Dermis blood vessel endothelial cell (primary cell): Measurements from ENCODE around the gene AP5Z1. TPM values are rescaled to one million over a fixed set of nuclear protein-coding genes. Genes with fewer than 3 reads are reported as not detected.

Experiments used
- DNase-seq: peaks from one replicate; pipeline ENCODE4 v3.0.0; 2010
- total RNA-seq: library from RNA; depleted of rRNA; stranded (reverse); fragments of >200 nt; gene quantifications from 2 replicates; pipeline ENCODE4 v1.2.3, GENCODE V29; 2014

AP5Z1 gene
- total RNA-seq, 1 donor from 2014 or later, result 32.3 TPM

DNA sequence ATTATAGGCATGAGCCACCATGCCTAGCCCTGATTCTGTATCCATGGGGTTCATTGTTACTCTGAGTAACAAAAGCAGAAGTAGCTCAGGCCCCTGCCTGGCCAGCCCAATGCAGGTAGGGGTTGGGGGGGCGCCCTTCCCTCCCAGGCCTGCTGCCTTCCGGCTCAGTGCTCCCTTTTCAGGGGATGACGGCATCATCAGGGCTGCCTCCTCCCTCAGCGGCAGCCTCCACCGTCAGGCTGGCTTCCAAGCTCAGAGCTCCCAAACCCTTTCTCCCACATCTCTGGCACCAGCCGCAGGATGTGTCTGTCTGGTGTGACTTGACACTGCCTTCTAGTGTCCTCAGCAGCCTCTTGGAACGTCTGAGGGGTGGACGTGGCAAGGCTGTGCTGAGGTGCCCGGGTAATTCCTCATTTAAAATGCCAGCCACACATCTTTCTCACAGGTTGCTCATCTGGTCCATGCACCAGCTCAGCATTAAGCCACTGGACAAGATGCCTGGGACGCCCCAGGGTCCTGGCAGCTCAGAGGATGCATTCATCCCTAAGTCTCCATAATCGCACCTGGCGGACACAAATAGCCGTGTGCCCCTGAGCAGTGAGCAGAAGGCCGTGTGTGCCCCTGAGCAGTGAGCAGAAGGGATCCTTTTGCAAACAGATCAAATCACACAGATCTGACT, 48.2 kb downstream of the AP5Z1 start:
- no peak for DNase-seq

DNA sequence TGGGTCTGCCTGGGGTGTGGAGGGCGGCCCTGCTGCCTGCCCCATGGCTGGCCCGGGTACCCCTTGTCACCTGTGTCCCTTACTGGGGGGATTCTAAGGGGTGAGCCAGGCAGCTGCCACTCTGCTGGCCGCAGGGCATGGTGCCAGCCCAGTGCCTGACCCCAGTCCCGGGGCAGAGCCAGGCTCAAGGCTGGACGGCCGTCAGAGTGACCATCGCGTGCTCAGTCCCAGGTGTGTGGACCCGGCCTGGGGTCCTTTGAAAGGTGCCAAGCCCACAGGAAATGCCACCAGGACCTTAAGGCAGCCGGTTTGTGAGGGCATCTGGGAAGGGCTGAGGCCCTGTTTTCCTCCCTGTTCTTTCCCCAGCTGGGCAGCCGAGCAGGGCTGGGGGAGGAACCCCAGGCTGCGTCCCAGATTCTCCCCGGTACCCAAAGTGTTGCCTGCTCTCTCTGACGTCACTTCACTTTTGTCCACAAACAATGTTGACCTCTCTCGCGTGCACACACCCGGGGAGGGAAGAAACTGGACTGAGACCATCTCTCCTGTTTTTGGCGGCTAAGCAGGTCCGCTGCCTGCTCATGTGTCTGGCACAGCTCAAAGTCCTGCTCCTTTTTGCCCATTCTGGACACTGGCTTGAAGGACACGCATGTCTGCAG, 48.8 kb downstream of the AP5Z1 start:
- DNase-seq, result no peak

DNA sequence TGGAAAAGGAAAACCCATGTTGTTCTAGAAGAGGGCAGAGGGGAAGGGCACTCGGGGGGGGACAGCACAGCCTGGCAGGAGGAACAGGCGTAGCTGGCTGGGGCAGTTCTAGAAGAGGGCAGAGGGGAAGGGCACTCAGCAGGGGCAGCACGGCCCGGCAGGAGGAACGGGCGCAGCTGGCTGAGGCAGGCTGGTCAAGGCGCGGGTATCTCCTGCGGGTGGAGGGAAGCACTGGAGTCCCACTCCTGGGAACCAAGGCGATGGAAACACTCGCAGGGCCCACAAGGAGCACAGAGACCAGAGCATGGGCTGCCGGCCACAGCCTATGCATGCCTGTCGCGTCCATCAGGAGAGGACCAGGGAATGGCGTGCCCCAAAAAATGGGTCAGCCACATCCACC, 49.7 kb downstream of the AP5Z1 start:
- DNase-seq, result no peak

DNA sequence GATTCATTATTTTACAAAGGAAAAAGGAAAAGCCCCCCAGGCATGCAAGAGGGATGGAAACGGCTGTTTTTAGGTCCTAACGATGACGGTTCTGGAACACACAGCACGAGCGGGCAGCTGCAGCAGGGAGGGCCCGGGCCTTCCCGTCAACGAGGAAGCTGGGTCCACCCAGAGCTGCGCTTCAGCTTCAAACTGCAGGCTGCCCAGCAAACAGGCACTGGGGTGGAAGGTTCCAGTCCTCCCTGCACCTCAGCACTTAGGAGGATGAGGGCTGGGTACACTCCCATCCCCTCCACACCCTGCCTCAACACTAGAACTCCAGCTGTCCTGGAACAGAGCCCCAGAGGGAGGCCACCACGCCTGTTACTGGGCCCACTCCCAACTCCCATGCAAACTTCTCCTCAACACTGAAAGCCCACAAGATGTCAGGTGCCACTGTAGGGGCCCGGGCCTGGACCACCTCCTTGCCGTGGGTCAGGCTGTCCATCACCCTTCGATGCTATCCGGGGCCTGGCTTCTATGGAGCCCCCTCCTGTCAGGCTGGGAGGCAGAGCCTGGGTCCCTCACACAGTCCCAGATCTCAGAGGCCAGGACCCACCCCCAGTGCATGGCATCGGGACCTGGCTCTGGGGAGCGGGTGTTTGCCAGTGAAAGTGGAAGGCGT, 53.4 kb downstream of the AP5Z1 start:
- DNase-seq, result no peak

DNA sequence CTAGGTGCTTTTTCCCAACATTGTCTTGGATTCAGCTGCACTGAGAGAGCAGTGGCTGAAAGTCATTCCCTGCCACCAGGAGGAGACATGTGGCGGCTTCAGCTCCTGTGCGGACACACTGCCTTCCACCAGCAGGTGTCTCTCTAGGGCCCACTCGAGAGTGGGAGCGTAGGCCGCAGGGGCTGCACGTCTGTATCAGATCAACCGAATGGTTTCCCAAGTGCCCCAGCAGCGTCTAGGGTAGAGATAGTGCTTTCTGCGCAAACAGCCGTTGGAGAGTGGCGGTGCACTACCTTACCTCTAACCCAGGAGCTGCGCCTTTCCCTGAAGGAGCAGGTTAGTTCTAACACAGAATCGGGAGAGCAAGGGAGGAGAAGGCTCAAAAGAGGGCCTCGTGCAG, 54.8 kb downstream of the AP5Z1 start:
- DNase-seq, result peak; percentile 89

DNA sequence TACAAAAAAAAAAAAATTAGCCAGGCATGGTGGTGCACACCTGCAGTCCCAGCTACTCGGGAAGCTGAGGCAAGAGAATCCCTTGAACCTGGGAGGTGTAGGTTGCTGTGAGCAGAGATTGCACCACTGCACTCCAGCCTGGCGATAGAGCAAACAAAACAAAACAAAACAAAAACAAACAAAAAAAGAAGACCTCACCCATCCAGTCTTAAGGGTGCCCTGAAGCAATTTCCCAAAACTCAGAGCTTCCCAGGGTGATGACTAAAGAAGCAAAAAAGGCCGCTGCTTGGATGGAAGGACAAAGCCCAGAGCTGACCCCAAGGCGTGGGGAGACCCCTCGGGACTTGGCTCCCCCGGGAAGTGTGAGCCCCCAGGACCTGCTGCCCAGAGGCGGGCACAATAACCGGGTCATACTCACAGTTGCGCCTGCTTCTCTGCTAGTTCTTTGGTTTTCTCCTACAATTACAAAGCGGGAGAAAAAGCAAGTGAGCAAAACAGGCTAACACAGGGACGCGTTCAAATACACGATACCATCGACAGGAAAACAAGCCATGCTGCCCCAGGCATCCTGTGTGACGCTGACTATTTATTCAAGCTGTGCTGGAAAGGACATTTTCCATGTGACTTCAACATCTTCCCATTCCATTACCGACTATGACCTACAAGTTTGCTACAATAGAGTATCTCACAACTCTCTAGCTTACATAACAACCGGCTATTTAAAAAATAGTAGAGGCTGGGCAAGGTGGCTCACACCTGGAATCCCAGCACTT, 56.5 kb downstream of the AP5Z1 start:
- DNase-seq, result peak; percentile 47

DNA sequence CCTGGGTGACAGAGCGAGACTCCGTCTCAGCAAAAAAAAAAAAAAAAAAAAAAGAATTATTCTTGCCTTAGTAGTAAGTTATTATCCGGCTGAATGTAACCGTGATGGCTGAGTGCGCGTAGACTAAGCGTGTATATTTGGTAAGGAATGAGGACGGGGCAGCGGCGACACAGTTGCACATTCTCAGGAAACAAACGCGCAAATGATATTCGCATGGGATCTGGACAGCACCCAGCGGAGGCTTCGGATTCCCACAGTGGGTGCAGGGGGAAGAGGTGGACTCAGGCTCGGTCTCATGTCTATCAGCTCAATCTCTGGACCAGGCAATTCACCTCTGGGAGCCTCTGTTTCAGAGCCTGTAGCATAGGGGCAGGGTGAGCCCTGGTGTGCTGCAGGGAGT, 57.3 kb downstream of the AP5Z1 start:
- no peak for DNase-seq

DNA sequence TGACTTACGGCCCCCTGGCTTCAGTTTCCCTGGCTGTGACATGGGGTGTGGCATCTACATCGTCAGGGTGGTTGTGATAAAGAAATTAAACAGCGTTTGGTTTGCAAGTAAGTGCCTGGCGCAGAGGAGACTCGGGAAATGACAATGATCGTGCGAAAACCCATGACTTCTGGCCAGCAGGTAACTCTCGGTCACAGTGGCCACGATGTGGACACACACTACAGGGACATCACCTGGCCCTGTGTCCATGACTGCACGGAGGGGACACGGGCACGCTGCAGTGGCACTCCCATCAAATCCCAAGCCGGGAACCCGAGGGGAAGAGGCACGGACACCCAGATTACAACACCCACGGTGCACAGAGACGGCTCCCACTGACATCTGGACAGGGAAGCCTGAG, 57.8 kb downstream of the AP5Z1 start:
- no peak for DNase-seq

DNA sequence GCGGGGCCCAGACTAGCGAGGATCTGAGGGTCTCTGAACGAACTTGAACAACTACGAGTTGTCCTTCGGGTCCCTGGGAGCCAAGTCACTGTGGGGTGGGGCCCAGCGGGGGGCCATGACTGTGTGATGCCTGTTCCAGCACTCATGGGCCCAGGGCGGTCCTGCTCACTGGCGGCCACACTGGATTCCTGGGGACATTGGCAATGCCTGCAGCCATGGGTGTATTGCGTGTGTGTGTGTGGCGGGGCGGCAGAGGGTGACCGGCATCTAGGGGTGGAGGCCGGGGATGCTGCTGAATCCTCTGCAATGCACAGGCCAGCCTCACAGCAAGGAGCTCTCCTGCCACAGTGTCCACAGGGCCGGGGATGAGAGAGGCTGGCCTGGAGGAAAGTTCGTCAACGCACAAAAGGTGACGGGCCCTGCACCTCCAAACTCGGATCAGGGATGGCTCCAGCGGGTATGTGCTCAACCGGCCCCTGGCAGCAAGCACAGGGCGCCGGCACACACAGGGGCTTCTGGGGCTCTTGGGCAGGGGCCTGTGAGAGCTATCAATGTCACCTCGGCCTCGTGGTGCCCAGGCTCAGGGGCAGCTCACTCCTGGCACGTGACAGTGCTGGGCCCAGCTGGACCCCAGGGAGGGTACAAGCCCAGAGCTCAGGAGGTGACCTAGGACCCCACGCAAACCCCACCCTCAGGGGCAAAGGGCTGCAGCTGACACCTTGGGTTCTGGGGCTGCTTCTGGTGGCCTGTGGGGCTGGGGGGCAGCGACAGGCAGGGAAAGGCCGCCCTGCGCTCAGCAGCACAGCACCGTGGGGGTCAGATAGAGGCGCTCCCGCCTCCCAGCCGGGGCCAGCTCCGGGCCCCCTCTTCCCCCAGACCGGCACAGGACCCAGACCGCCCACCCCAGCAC, 58.5 kb downstream of the AP5Z1 start:
- DNase-seq, result no peak

DNA sequence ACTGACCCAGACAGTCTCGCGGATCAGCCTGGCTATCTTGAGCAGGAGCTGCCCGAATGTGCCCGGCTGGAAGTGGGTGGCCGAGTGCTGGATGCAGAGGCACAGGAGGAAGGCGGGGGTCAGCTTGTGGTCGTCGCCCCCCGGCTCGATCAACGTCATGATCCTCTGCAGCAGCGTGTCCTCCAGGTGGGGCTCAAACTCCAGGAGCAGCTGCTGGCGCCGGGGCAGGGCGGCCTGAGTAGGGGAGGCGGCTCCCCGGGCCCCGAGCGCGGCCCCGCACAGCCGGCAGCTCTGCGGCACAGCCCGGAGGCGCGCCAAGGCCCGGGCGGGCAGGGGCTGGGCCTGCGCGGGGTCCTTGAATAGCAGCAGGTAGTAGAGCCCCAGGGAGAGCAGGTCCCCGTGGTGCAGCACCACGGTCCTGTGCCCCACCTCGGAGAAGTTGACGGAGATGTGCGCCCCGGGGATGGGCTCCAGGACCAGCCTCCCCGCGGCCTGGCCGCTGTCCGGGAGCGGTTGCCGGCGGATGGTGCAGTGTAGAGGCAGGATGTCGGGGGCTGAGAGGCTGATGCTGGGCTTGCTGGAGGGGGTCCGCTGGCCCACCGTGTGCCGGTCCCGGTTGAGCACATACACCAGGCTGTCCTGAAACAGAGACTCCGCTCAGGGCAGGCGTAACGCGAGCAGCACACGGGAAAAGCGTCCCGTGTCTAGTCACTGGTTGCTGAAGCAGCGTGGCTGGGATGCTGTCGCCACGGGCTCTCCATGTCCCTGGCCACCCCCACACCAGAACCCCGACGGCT, 59.4 kb downstream of the AP5Z1 start:
- no peak for DNase-seq

DNA sequence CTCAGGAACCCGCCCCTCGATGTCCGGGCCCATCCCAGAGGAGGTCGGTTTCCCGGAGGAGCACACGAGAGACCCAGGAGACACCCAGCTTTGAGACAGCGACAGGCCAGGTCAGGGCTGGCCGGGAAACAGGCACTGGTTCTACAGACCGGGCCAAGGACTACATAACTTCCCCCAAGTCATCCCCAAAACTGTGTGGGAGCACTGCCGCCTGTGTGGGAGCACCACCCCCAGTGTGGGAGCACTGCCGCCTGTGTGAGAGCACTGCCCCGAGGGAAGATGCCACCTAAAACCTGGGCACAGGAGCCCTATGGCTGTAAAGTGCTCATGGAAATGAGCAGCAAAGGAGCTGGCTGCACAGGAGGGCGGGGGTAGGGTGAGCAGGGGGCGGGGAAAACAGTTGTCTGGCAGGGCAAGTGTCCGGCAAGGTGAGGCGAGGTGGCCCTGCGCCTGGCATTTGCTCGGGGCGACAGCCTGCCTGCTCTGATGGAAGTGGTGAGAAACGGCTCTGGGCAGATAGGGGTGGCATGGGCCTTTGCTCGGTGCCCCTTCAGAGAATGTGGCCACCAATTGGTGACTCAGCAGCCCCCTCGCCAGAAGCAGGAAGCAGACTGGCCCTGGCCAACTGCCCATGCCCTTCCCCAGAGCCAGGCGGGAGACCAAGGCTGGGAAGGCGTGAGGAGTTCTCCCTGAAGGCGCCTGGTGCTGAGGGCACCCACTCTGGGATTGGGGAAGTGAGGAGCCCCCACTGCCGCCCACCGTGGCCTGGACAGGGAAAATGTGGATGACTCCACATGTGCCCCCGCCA, 60.2 kb downstream of the AP5Z1 start:
- no peak for DNase-seq

DNA sequence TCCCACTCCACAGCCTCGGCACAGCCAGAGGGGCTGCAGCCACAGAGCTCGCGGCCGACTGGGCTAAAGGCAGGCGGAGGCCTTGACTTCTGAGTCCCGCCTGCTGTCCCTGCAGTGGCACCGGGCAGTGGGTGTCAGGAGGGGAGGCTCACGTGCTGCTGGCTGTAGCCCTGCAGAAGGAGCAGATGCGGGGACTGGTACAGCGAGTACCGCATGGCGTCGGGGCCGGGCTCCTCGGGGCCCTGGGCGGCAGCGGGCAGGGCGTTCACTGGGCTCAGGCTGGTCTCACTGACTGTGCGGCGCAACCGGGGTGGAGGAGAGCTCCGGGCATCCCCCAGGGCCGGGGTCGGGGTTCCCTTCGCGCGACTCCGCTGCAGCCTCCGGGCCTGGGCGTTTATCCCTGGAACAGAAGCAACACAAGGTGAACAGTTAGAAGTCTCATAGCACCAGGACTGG, 60.8 kb downstream of the AP5Z1 start:
- no peak for DNase-seq

DNA sequence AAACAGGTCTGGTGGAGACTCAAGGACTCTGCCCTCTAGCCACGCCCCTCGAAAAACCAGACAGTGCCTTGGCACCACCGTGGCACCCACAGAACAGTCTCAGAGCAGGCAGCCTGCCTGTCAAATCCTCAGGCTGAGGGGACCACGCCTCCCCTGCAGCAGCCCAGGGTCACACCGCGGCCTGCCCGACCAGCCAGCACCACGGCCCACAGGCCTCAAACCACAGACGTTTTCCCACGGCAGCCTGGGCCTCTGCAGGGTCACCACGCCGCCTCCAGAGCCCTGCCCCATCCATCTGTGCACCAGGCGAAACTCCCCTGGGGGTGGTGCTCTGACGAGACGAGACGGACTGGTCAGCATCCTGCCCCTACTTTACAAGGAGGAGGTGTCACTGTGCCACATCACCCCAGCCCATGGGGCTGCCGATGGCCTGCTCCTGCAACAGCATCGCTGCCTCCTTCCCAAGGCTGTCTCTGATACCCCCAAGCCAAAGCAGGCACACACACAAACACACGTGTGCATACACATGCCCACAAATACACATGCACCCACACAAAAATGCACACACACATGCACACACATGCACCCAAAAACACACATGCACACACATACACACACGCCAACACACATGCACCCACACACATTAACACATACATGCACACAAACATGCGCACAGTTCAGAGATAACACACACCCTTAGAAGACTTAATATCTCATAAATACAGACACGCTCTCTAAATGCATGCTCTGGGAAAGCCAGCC, 61.8 kb downstream of the AP5Z1 start:
- DNase-seq, result no peak

DNA sequence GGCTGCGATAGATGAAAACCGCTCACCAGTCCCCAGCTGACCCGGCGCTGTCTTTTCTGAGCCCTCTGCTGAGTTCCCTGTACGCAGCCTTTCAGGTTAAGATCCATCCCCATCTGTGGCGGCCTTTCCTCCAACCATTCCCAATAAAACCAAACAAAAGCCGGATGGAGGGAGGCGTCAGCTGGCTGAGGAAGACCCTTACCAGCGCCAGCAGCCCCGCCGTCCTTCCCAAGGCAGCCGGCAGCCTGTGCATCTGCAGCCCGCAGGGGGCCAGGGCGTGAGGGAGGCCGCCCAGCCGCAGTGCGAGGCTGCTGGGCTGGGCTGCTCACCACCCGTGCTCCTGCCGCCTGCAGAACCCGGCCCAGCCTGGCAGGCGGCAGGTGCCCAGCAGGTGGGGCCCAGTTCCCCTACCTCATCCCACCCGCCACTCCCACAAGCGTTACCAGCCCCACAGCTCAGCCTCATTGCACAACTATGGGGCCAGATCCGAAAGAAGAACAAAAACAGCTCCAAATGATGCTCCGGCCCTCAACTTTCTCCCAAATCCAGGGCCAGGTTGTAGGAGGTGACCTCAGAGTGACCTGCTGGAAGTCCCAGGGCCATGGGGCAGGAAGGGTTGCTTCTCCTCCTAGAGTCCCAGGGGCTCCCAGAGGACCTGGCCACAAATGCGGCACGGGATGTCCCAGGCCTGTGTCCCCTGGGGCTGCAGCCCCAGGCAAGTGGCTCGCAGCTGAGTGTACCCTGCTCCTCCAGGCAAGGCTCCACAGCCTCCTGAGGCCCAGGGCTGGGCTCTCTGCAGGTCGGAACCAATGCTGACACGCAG, 62.6 kb downstream of the AP5Z1 start:
- DNase-seq, result no peak

DNA sequence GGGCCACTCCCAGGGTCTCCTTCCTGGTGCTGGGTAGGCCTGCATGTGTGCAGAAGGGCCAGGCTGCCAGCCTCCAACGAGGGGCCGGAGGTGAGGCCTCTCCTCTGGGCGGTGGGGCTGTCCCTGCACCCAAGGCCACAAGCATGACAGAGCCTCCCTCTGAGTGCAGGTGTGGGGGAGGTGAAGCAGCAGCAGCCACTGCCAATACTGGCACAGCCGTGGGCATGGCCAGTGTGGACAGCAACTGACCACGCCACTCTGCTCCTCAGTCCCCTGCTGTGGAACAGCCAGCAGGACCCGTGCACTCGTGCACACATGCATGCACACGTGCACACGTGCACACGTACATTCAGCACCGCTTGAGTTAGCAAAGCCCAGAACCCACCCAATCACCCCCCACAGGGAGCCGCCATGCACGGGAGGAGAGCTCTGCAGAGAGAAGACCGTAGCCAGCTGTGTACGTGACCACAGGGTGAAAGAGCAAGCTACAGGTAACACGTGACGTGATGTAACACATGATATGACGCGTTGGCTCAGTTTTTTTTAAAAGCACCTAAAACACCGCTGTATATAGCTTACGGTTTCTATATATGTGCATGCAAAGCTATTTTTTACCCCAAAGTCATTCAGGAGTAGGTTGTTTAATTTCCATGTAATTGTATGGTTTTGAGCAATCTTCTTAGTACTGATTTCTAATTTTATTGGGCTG, 63.4 kb downstream of the AP5Z1 start:
- no peak for DNase-seq

DNA sequence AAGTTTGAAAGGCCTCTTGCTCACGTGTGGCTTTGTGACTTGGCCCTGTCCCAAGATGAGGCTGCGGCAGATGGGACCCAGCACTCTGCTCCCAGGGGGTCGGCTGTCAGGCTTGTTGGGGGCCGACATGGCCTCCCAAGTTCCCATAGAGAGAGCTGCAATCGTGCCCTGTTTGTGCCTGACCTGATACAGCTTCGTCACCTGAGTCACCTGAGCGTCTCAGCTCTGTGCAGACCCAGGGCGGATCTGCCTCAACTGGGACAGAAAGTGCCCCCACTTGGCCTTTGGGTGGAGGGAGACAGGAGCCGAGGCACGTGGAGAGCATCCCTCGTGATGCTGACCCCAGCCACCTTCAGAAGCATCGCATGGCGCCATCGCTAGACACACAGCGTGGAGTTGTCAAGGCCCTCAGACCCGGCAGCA, 64.7 kb downstream of the AP5Z1 start:
- DNase-seq, result no peak
